ENCODE data around the gene ADAMTSL2. TPM values are rescaled to one million over a fixed set of nuclear protein-coding genes. Genes with fewer than 3 reads are reported as not detected.
A peak's percentile ranks its signal among the peaks of the same experiment; 100 is the strongest.

Gene ADAMTSL2
- polyA plus RNA-seq, 4 donors, result 1.7 to 38.7 (median 2.5) TPM

- DNase-seq (ENCODE audit: low read depth in 4 of 4, low spot score in 3 of 4), result no peak
Observed at GRCh38 chr9:133499132-133499891, 35.2 kb upstream of the ADAMTSL2 start.

GRCh38 chr9:133499892-133500270, 34.6 kb upstream of the ADAMTSL2 start:
- no peak for DNase-seq (ENCODE audit: low read depth in 4 of 4, low spot score in 3 of 4)

- DNase-seq (ENCODE audit: low read depth in 4 of 4, low spot score in 3 of 4), result no peak
Observed at GRCh38 chr9:133502112-133502511, 32.4 kb upstream of the ADAMTSL2 start.

- no peak for DNase-seq (ENCODE audit: low read depth in 4 of 4, low spot score in 3 of 4)
Observed at GRCh38 chr9:133505186-133505830, 29.2 kb upstream of the ADAMTSL2 start.

GRCh38 chr9:133505901-133506652, 28.4 kb upstream of the ADAMTSL2 start:
- DNase-seq (ENCODE audit: low read depth in 4 of 4, low spot score in 3 of 4), result no peak

- no peak for DNase-seq (ENCODE audit: low read depth in 4 of 4, low spot score in 3 of 4)
Observed at GRCh38 chr9:133506653-133507038, 27.9 kb upstream of the ADAMTSL2 start.

- no peak for DNase-seq (ENCODE audit: low read depth in 4 of 4, low spot score in 3 of 4)
Observed at GRCh38 chr9:133507246-133507965, 27.1 kb upstream of the ADAMTSL2 start.

GRCh38 chr9:133508046-133508445, 26.5 kb upstream of the ADAMTSL2 start:
- no peak for DNase-seq (ENCODE audit: low read depth in 4 of 4, low spot score in 3 of 4)

- DNase-seq (ENCODE audit: low read depth in 4 of 4, low spot score in 3 of 4), result peak in 3 of 4 donors; percentile 56 to 60 (median 59)
Observed at GRCh38 chr9:133509179-133510083, 25.1 kb upstream of the ADAMTSL2 start.

- DNase-seq (ENCODE audit: low read depth in 4 of 4, low spot score in 3 of 4), result no peak
Observed at GRCh38 chr9:133510926-133511505, 23.5 kb upstream of the ADAMTSL2 start.

- no peak for DNase-seq (ENCODE audit: low read depth in 4 of 4, low spot score in 3 of 4)
Observed at GRCh38 chr9:133511607-133512006, 22.9 kb upstream of the ADAMTSL2 start.

- DNase-seq (ENCODE audit: low read depth in 4 of 4, low spot score in 3 of 4), result no peak
Observed at GRCh38 chr9:133512253-133513213, 22.0 kb upstream of the ADAMTSL2 start.

GRCh38 chr9:133513214-133514100, 21.0 kb upstream of the ADAMTSL2 start:
- DNase-seq (ENCODE audit: low read depth in 4 of 4, low spot score in 3 of 4), result no peak

GRCh38 chr9:133514460-133515239, 19.9 kb upstream of the ADAMTSL2 start:
- DNase-seq (ENCODE audit: low read depth in 4 of 4, low spot score in 3 of 4), result no peak

- DNase-seq (ENCODE audit: low read depth in 4 of 4, low spot score in 3 of 4), result no peak
Observed at GRCh38 chr9:133515240-133515610, 19.3 kb upstream of the ADAMTSL2 start.

- no peak for DNase-seq (ENCODE audit: low read depth in 4 of 4, low spot score in 3 of 4)
Observed at GRCh38 chr9:133515615-133516255, 18.8 kb upstream of the ADAMTSL2 start.

Data from left renal pelvis (tissue), 4 donors.